Esophagus muscularis mucosa (tissue), 4 donors: ENCODE results near the gene SNAPC5.

Source experiments
- EP300 ChIP-seq: sonication (generic); formaldehyde crosslinking; IDR thresholded peaks from one replicate; pipeline ENCODE4 v1.6.1; 2017; ENCODE audit warnings: antibody characterized with exemption
- POLR2A ChIP-seq: fragments of 450-650 bp; IDR thresholded peaks from one replicate; pipeline ENCODE4 v1.6.1; 2017; ENCODE audit warnings: antibody characterized with exemption, moderate library complexity, mild to moderate bottlenecking, low read depth
- TF ChIP-seq, protein P1 (sequence below), 3 experiments: fragments of 200-600 bp in 2 of 3; fragments of 450-650 bp in 1 of 3; sonication (generic) in 2 of 3; IDR thresholded peaks; one replicate each; pipeline ENCODE4 v1.5.1; 2017 to 2019; ENCODE audit warnings: antibody characterized with exemption in 3 of 3, mild to moderate bottlenecking in 2 of 3, moderate library complexity in 1 of 3

DNA sequence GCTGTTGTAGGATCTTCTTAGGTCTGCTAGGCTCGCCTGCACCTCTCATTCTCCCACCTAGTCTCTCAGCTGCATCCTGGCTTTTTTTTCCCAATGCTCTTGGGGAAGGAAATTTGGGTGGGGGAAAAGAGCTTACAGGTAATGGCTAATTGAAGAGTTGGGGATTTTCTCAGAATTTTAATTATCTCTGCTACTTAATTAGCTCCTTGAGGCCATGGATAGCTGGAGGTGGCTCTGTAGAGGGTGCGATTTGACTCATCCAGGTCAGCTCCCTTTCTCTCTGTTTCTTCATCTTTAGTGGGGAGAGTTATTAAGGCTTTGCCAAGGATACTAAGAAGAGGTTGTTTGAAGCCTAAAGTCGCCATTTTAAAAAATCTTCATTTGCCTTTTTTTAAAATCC is 22.6 kb downstream of the SNAPC5 start:
- TF ChIP-seq, protein P1, sequence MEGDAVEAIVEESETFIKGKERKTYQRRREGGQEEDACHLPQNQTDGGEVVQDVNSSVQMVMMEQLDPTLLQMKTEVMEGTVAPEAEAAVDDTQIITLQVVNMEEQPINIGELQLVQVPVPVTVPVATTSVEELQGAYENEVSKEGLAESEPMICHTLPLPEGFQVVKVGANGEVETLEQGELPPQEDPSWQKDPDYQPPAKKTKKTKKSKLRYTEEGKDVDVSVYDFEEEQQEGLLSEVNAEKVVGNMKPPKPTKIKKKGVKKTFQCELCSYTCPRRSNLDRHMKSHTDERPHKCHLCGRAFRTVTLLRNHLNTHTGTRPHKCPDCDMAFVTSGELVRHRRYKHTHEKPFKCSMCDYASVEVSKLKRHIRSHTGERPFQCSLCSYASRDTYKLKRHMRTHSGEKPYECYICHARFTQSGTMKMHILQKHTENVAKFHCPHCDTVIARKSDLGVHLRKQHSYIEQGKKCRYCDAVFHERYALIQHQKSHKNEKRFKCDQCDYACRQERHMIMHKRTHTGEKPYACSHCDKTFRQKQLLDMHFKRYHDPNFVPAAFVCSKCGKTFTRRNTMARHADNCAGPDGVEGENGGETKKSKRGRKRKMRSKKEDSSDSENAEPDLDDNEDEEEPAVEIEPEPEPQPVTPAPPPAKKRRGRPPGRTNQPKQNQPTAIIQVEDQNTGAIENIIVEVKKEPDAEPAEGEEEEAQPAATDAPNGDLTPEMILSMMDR (IDR thresholded peaks at IDR 0.05), result no peak
- TF ChIP-seq POLR2A (no peak), EP300 (no peak)
